Measurements from ENCODE around the gene ATG4B.

GRCh38 chr2:241649927-241650326 lies 12.4 kb downstream of the ATG4B start:
- TF ChIP-seq, protein P1, sequence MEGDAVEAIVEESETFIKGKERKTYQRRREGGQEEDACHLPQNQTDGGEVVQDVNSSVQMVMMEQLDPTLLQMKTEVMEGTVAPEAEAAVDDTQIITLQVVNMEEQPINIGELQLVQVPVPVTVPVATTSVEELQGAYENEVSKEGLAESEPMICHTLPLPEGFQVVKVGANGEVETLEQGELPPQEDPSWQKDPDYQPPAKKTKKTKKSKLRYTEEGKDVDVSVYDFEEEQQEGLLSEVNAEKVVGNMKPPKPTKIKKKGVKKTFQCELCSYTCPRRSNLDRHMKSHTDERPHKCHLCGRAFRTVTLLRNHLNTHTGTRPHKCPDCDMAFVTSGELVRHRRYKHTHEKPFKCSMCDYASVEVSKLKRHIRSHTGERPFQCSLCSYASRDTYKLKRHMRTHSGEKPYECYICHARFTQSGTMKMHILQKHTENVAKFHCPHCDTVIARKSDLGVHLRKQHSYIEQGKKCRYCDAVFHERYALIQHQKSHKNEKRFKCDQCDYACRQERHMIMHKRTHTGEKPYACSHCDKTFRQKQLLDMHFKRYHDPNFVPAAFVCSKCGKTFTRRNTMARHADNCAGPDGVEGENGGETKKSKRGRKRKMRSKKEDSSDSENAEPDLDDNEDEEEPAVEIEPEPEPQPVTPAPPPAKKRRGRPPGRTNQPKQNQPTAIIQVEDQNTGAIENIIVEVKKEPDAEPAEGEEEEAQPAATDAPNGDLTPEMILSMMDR (IDR thresholded peaks at IDR 0.05; ENCODE audit: borderline replicate concordance, extremely low read depth, low read length, poor library complexity, severe bottlenecking), result no peak
- TF ChIP-seq EZH2 (IDR thresholded peaks at IDR 0.05; ENCODE audit: borderline replicate concordance, low read depth, low read length, severe bottlenecking), result no peak
